HL-60 (cell line): ENCODE data around the gene TMC6.

ENCODE experiments used
- DNase-seq, 2 experiments: peaks; one replicate each; pipeline ENCODE4 v3.0.0-alpha.2; 2010 to 2020; ENCODE audit warnings: low read depth in 1 of 2, low spot score in 1 of 2
- H3K27ac ChIP-seq: fragments of 250-450 bp; sonication (Bioruptor Pico); replicated peaks from 2 replicates; pipeline ENCODE4 v1.5.1; 2020; ENCODE audit warnings: mild to moderate bottlenecking, moderate library complexity
- H3K27me3 ChIP-seq: fragments of 250-450 bp; sonication (Bioruptor Pico); 2 replicates; pipeline ENCODE4 v1.5.1; 2021; ENCODE audit warnings: mild to moderate bottlenecking, moderate library complexity; ENCODE audit not compliant: insufficient read depth, poor library complexity, severe bottlenecking
- H3K4me3 ChIP-seq: replicated peaks from 2 replicates; pipeline ENCODE4 v1.5.1; 2011; ENCODE audit warnings: mild to moderate bottlenecking, control low read depth, low read length; ENCODE audit not compliant: insufficient read depth
- GABPA ChIP-seq: IDR thresholded peaks from 2 replicates; pipeline ENCODE4 v1.6.1; 2012; ENCODE audit warnings: low read depth
- POLR2AphosphoS5 ChIP-seq: IDR thresholded peaks from 2 replicates; pipeline ENCODE4 v1.6.1; 2012; ENCODE audit warnings: low read depth
- SPI1 ChIP-seq: IDR thresholded peaks from 2 replicates; pipeline ENCODE4 v1.6.1; 2012; ENCODE audit warnings: low read depth, mild to moderate bottlenecking, borderline replicate concordance
- TF ChIP-seq, protein P1 (sequence below): IDR thresholded peaks from one replicate; pipeline ENCODE4 v1.5.1; 2011; ENCODE audit warnings: low read length, control low read depth, inconsistent platforms; ENCODE audit not compliant: insufficient read depth
- TF ChIP-seq, protein P2 (sequence below): IDR thresholded peaks from 2 replicates; pipeline ENCODE4 v1.6.1; 2012; ENCODE audit warnings: low read depth; ENCODE audit not compliant: insufficient replicate concordance

The TMC6 gene

GRCh38 chr17:78101542-78101941 lies 27.0 kb downstream of the TMC6 start:
- Histone ChIP-seq H3K27ac (no peak overlapping the region), H3K27me3 (no peaks in the 10 kb centered on the region), H3K4me3 (no peak overlapping the region)
- TF ChIP-seq, protein P1, sequence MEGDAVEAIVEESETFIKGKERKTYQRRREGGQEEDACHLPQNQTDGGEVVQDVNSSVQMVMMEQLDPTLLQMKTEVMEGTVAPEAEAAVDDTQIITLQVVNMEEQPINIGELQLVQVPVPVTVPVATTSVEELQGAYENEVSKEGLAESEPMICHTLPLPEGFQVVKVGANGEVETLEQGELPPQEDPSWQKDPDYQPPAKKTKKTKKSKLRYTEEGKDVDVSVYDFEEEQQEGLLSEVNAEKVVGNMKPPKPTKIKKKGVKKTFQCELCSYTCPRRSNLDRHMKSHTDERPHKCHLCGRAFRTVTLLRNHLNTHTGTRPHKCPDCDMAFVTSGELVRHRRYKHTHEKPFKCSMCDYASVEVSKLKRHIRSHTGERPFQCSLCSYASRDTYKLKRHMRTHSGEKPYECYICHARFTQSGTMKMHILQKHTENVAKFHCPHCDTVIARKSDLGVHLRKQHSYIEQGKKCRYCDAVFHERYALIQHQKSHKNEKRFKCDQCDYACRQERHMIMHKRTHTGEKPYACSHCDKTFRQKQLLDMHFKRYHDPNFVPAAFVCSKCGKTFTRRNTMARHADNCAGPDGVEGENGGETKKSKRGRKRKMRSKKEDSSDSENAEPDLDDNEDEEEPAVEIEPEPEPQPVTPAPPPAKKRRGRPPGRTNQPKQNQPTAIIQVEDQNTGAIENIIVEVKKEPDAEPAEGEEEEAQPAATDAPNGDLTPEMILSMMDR = no peak
- TF ChIP-seq SPI1 (no peak), GABPA (no peak), POLR2AphosphoS5 (no peak)
- TF ChIP-seq, protein P2, sequence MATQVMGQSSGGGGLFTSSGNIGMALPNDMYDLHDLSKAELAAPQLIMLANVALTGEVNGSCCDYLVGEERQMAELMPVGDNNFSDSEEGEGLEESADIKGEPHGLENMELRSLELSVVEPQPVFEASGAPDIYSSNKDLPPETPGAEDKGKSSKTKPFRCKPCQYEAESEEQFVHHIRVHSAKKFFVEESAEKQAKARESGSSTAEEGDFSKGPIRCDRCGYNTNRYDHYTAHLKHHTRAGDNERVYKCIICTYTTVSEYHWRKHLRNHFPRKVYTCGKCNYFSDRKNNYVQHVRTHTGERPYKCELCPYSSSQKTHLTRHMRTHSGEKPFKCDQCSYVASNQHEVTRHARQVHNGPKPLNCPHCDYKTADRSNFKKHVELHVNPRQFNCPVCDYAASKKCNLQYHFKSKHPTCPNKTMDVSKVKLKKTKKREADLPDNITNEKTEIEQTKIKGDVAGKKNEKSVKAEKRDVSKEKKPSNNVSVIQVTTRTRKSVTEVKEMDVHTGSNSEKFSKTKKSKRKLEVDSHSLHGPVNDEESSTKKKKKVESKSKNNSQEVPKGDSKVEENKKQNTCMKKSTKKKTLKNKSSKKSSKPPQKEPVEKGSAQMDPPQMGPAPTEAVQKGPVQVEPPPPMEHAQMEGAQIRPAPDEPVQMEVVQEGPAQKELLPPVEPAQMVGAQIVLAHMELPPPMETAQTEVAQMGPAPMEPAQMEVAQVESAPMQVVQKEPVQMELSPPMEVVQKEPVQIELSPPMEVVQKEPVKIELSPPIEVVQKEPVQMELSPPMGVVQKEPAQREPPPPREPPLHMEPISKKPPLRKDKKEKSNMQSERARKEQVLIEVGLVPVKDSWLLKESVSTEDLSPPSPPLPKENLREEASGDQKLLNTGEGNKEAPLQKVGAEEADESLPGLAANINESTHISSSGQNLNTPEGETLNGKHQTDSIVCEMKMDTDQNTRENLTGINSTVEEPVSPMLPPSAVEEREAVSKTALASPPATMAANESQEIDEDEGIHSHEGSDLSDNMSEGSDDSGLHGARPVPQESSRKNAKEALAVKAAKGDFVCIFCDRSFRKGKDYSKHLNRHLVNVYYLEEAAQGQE = no peak
- DNase-seq = no peak

- TF ChIP-seq GABPA = no peak
- no peak for TF ChIP-seq SPI1
- TF ChIP-seq, protein P2 = no peak
- no peak for TF ChIP-seq POLR2AphosphoS5
- TF ChIP-seq, protein P1 = no peak
- Histone ChIP-seq H3K27me3 (no peaks in the 10 kb centered on the region), H3K4me3 (no peak overlapping the region), H3K27ac (no peak overlapping the region)
- DNase-seq = no peak
Measured at GRCh38 chr17:78101112-78101511, 27.4 kb downstream of the TMC6 start.

- DNase-seq = no peak
- H3K27ac ChIP-seq = no peak overlapping the region
- no peak for TF ChIP-seq SPI1
- TF ChIP-seq POLR2AphosphoS5 = no peak
- TF ChIP-seq, protein P2 = no peak
- TF ChIP-seq GABPA = no peak
- TF ChIP-seq, protein P1 = no peak
- H3K27me3 ChIP-seq = no peaks in the 10 kb centered on the region
- no peak overlapping the region for H3K4me3 ChIP-seq
Measured at GRCh38 chr17:78096093-78096492, 32.5 kb downstream of the TMC6 start.
